NCI-H446 treated with DMSO at 0.1 percent for 48 hours (cell line): ENCODE results near the gene SNAP25.

Experiments used
- DNase-seq: peaks from one replicate; lab custom pipeline; 2025; lab: John Stamatoyannopoulos, UW

Gene SNAP25

GRCh38 chr20:10263385-10264165 is 44.9 kb downstream of the SNAP25 start:
- no peak for DNase-seq

GRCh38 chr20:10264166-10264558 is 45.5 kb downstream of the SNAP25 start:
- DNase-seq = no peak

- DNase-seq = no peak
Measured at GRCh38 chr20:10268636-10269035, 50.0 kb downstream of the SNAP25 start.

DNA sequence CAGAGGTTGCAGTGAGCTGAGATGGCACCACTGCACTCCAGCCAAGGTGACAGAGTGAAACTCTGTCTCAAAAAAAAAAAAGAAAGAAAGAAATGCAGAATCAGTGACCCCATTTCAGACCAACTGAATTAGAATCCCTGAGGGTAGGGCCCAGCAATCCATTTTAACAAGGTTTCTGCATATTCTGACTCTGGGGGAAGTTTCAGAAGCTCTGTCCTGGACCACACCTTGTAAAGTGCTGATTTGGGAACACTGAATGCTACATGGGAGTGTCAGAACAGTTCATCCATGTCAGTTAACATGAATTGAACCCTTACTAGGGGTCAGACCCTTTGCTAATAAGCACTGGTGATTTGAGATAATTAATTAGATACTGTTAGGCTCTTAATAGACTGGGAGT is 52.0 kb downstream of the SNAP25 start:
- DNase-seq = no peak

GRCh38 chr20:10271494-10272219 is 53.0 kb downstream of the SNAP25 start:
- no peak for DNase-seq

DNA sequence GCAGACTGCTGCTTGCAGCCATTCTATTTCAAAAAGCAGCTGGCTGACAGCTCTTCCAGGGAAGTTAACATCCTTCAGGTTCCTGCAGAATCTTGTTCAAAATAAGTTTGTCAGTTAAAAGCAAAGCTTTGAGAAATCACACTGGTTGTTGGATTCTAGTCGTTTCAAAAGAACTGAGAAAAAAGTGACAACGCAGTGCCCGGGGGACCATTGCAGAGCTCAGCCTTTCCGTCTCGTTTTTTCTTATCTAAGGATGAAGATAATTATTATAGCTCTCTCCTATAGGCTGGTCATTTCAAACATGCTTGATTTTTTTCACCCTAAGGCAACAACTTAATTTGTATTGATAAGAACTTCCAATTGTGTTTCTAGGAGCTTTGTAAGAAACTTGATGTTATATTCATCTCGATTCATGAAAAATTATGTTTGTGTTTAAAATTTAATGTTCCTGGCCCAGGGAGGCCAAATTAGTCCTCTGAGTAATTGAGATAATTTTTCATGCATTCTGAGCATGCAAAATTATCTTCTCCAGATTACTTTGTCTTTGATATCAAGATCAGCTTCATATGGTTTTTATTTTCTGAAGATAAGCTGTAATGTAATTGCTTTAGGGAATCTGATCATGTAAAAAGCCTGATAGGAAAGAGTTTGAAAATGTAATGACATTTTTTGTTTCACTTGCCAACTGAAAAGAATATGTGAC is 58.4 kb downstream of the SNAP25 start:
- DNase-seq = no peak

DNA sequence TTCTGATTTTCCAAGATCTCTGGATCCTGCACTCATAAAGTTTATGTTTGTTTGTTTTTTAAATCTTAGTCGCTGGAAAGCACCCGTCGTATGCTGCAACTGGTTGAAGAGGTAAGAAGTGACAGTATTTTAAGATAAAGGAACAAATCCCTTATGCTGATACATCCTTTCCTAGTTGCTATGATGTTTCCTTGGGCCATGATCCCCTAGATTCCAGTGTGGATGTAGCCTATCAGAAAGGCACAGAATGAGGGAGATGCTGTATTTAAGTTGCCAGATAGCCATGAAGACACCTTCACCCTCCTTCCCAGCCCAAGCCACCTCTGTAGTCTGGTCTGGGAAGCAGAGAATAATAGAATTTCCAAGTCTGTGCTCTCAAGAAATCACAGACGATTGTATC is 59.0 kb downstream of the SNAP25 start:
- DNase-seq = no peak

DNA sequence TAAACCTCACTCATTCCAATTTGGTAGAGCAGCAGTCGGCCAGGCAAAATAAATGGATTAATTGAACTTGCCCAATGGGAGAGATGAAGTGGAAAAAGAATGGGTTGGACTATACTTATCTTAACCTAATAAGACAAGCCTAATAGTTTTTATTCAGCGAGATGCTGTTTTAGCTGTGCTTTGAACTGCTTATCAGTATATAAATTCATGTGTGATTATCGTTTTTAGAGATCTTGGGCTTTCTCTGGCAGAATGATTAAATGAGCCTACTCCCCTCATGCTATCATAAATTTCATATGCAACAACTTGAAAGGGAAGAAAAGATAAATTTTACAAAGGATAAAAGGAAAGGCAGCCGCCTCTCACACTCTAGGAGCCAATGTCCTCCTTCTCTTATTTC is 59.8 kb downstream of the SNAP25 start:
- no peak for DNase-seq

GRCh38 chr20:10280018-10280908 is 61.6 kb downstream of the SNAP25 start:
- DNase-seq = no peak

DNA sequence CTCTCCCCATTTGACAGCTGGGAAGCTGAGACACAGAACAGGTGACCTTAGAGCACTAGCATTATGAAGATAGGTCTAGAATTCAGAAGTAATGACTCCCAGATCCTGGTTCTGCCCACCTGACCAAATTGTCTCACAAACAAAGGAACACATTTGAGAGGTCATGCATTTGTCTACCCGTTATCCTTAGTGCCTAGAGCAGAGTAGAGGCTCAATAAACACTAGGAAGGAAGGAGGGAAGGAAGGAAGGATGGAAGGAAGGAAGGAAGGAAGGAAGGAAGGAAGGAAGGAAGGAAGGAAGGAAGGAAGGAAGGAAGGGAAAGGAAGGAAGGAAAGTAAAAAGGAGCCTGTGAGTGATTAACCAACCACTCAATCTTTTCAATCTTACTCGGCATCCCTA is 63.3 kb downstream of the SNAP25 start:
- no peak for DNase-seq

DNA sequence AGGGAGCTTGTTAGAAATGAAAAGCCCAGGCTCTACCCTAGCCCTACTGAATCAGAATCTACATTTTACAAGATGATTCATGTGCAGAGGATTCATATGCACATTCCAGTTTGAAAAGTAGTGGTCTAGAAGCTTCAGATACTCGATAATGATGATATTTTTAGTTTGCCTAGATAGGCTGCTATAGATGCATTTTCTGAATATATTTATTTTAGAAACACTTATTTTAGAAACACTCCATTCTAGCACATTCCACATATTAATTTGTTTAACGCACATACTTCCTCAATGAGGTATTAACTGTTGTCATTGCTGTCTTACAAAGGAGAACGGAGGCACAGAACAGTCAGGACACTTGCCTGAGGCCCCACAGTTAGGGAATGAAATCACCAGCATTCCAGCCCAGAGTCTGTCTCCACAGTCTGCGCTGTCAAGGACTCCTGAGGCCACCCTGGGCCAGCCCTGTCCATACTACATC is 64.4 kb downstream of the SNAP25 start:
- no peak for DNase-seq

GRCh38 chr20:10286356-10286755 is 67.7 kb downstream of the SNAP25 start:
- no peak for DNase-seq

- no peak for DNase-seq
Measured at GRCh38 chr20:10288421-10288820, 69.8 kb downstream of the SNAP25 start.

- no peak for DNase-seq
Measured at GRCh38 chr20:10288954-10289646, 70.5 kb downstream of the SNAP25 start.

- no peak for DNase-seq
Measured at GRCh38 chr20:10291568-10292248, 73.1 kb downstream of the SNAP25 start.

DNA sequence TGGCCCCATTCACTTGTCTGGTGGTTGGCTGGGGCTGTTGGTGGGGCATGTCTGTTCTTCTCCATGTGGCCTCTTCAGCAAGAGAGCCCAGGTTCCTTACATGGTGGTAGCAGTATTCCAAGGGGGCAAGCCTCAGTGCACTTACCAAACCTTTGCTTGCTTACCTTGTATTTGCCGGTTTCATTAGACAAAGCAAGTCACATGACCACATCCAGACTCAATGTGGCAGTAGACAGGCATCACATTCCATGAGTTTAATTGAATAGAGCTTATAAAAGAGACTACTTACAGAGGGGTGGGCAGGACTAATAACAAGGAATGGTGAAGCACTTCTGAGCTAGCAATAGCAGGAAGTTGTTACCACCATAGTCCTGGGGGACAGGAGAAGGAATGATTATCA is 78.6 kb downstream of the SNAP25 start:
- no peak for DNase-seq

- no peak for DNase-seq
Measured at GRCh38 chr20:10297684-10298240, 79.1 kb downstream of the SNAP25 start.

- DNase-seq = no peak
Measured at GRCh38 chr20:10300582-10301446, 82.2 kb downstream of the SNAP25 start.

- DNase-seq = no peak
Measured at GRCh38 chr20:10303852-10304251, 85.2 kb downstream of the SNAP25 start.
